ENCODE measurements around the gene ADD1. TPM values are rescaled to one million over a fixed set of nuclear protein-coding genes. Genes with fewer than 3 reads are reported as not detected.

ADD1 gene
- total RNA-seq, 1 experiment from 2014 or later = 163 TPM

- no peak for DNase-seq
- no peaks in the 10 kb centered on the region for H3K79me1 ChIP-seq (ENCODE audit: insufficient read depth, low read depth, low read length, poor library complexity, severe bottlenecking)
- H4K91ac ChIP-seq (ENCODE audit: insufficient read length, low read depth, low read length) = no peak overlapping the region
- no peak overlapping the region for H2BK20ac ChIP-seq (ENCODE audit: low read depth, low read length, poor library complexity, severe bottlenecking)
- Mint-ChIP-seq H3K36me3 (ENCODE audit: insufficient read depth in 1 of 3, low read depth in 3 of 3) (peaks cover 37 to 86% (median 75%) of the 10 kb centered on the region in 3 experiments; a peak in 6 of 7 replicates), H3K4me3 (no peak overlapping the region), H3K27me3 (ENCODE audit: low read depth) (no peaks in the 10 kb centered on the region), H3K9me3 (no peaks in the 10 kb centered on the region), H3K27ac (no peak overlapping the region), H3K4me1 (no peaks in the 10 kb centered on the region)
- H3T11ph ChIP-seq (ENCODE audit: low read length) = no peak overlapping the region
- H4K8ac ChIP-seq (replicated peaks; ENCODE audit: insufficient read length, low read depth, low read length) = no peak overlapping the region
- no peak overlapping the region for H3K4me2 ChIP-seq (ENCODE audit: insufficient read depth, insufficient read length, low read length)
- TF ChIP-seq CTCF (conservative IDR thresholded peaks at IDR 0.05) = no peak
- H3K27me3 ChIP-seq (ENCODE audit: insufficient read depth, low read length) = no peaks in the 10 kb centered on the region
- H3K4ac ChIP-seq (ENCODE audit: low read depth, low read length) = no peak overlapping the region
- no peak overlapping the region for H2AFZ ChIP-seq (ENCODE audit: low read length)
- H4K5ac ChIP-seq (ENCODE audit: insufficient read length, low read depth, low read length) = no peak overlapping the region
- H3K23ac ChIP-seq (ENCODE audit: insufficient read length, low read depth, low read length) = no peak overlapping the region
- no peak overlapping the region for H2BK120ac ChIP-seq (ENCODE audit: low read depth, low read length, poor library complexity, severe bottlenecking)
- H3K14ac ChIP-seq (ENCODE audit: insufficient read depth, low read length) = no peak overlapping the region
- no peak overlapping the region for H2BK5ac ChIP-seq (ENCODE audit: insufficient read length, low read length)
- H3K4me1 ChIP-seq (ENCODE audit: insufficient read depth, low read length) = no peaks in the 10 kb centered on the region
- H3K9ac ChIP-seq (ENCODE audit: extremely low read depth, insufficient read length, low read length) = no peak overlapping the region
- H3K23me2 ChIP-seq (ENCODE audit: insufficient read length, low read depth, low read length, poor library complexity, severe bottlenecking) = no peaks in the 10 kb centered on the region
- H3K27ac ChIP-seq (ENCODE audit: insufficient read length, low read depth, low read length) = no peak overlapping the region
- no peak overlapping the region for H2BK12ac ChIP-seq (ENCODE audit: insufficient read length, low read depth, low read length)
- H2BK15ac ChIP-seq (ENCODE audit: low read depth, low read length) = no peak overlapping the region
- no peak overlapping the region for H3K56ac ChIP-seq (ENCODE audit: insufficient read length, low read depth, low read length)
- H2AK5ac ChIP-seq (ENCODE audit: insufficient read length, low read length) = no peak overlapping the region
- H4K20me1 ChIP-seq (ENCODE audit: control insufficient read depth, insufficient read depth, insufficient read length) = no peaks in the 10 kb centered on the region
- H3K9me3 ChIP-seq (ENCODE audit: control insufficient read depth, low read depth, low read length) = no peaks in the 10 kb centered on the region
- WGBS (ENCODE audit: extremely low coverage, insufficient read length, low lambda C conversion rate) = no CpG with 5 or more reads among the region's 2 CpGs
- no peak overlapping the region for H3K18ac ChIP-seq (ENCODE audit: insufficient read length, low read depth, low read length)
- no peaks in the 10 kb centered on the region for H3K79me2 ChIP-seq (ENCODE audit: insufficient read depth, low read length)
These were observed 58.5 kb downstream of the ADD1 start for GRCh38 chr4:2902126-2902525.
